KMS-11 (cell line): Measurements from ENCODE around the gene IFNL3.

Experiments used
- H2AFZ ChIP-seq: fragments of 200-600 bp; sonication (generic); 2 replicates; pipeline ENCODE4 v1.6.1; 2016; ENCODE audit warnings: antibody characterized with exemption, mixed run types, low read depth
- H3K27ac ChIP-seq: fragments of 200-600 bp; sonication (generic); 2 replicates; pipeline ENCODE4 v1.6.1; 2016; ENCODE audit warnings: mild to moderate bottlenecking, mixed run types
- H3K27me3 ChIP-seq: fragments of 200-600 bp; sonication (generic); 2 replicates; pipeline ENCODE4 v1.6.1; 2017; ENCODE audit warnings: mild to moderate bottlenecking, low read depth, mixed run types, moderate library complexity; ENCODE audit not compliant: insufficient read depth
- H3K36me3 ChIP-seq: fragments of 200-600 bp; sonication (generic); 2 replicates; pipeline ENCODE4 v1.6.1; 2017; ENCODE audit warnings: mild to moderate bottlenecking, mixed run types; ENCODE audit not compliant: insufficient read depth
- H3K4me1 ChIP-seq: fragments of 200-600 bp; sonication (generic); 2 replicates; pipeline ENCODE4 v1.6.1; 2016; ENCODE audit warnings: mild to moderate bottlenecking, low read depth, mixed run types; ENCODE audit not compliant: poor library complexity, severe bottlenecking
- H3K4me2 ChIP-seq: fragments of 200-600 bp; sonication (generic); 2 replicates; pipeline ENCODE4 v1.7.0; 2016; ENCODE audit warnings: mild to moderate bottlenecking, mixed run types
- H3K4me3 ChIP-seq: fragments of 200-600 bp; sonication (generic); IDR thresholded peaks from 2 replicates; pipeline ENCODE4 v1.6.1; 2017; ENCODE audit warnings: low read depth, low read length, mixed read lengths; ENCODE audit not compliant: insufficient read depth
- H3K79me2 ChIP-seq: fragments of 200-600 bp; sonication (generic); 2 replicates; pipeline ENCODE4 v1.6.1; 2016; ENCODE audit warnings: low read depth, mixed run types; ENCODE audit not compliant: insufficient read depth
- H3K9ac ChIP-seq: fragments of 200-600 bp; sonication (generic); 2 replicates; pipeline ENCODE4 v1.6.1; 2016; ENCODE audit warnings: mild to moderate bottlenecking, mixed run types
- H4K20me1 ChIP-seq: fragments of 200-600 bp; sonication (generic); 2 replicates; pipeline ENCODE4 v1.6.1; 2016; ENCODE audit warnings: mild to moderate bottlenecking, mixed run types; ENCODE audit not compliant: insufficient read depth
- CTCF ChIP-seq: fragments of 200-600 bp; sonication (generic); conservative IDR thresholded peaks from 2 replicates; pipeline ENCODE4 v1.6.1; 2017; ENCODE audit warnings: low read depth, mild to moderate bottlenecking, antibody characterized with exemption, low read length, moderate library complexity, mixed read lengths

The IFNL3 gene

GRCh38 chr19:39209196-39209595 is 35.6 kb downstream of the IFNL3 start:
- no peak overlapping the region for H3K9ac ChIP-seq
- no peaks in the 10 kb centered on the region for H3K27me3 ChIP-seq
- H2AFZ ChIP-seq = no peak overlapping the region
- H3K36me3 ChIP-seq = no peaks in the 10 kb centered on the region
- no peak overlapping the region for H3K4me3 ChIP-seq
- H3K4me2 ChIP-seq = no peak overlapping the region
- no peak for TF ChIP-seq CTCF
- no peaks in the 10 kb centered on the region for H3K79me2 ChIP-seq
- no peaks in the 10 kb centered on the region for H3K4me1 ChIP-seq
- no peaks in the 10 kb centered on the region for H4K20me1 ChIP-seq
- H3K27ac ChIP-seq = no peak overlapping the region

GRCh38 chr19:39208175-39208795 is 36.5 kb downstream of the IFNL3 start:
- Histone ChIP-seq H2AFZ (no peak overlapping the region), H3K36me3 (no peaks in the 10 kb centered on the region), H3K27ac (no peak overlapping the region), H4K20me1 (no peaks in the 10 kb centered on the region), H3K4me1 (no peaks in the 10 kb centered on the region), H3K4me2 (no peak overlapping the region), H3K4me3 (no peak overlapping the region), H3K9ac (no peak overlapping the region), H3K27me3 (no peaks in the 10 kb centered on the region), H3K79me2 (no peaks in the 10 kb centered on the region)
- TF ChIP-seq CTCF = no peak

- Histone ChIP-seq H3K27ac (no peak overlapping the region), H3K79me2 (no peaks in the 10 kb centered on the region), H3K4me2 (no peak overlapping the region), H3K9ac (no peak overlapping the region), H3K27me3 (no peaks in the 10 kb centered on the region), H3K4me1 (no peaks in the 10 kb centered on the region), H4K20me1 (no peaks in the 10 kb centered on the region), H3K36me3 (no peaks in the 10 kb centered on the region), H3K4me3 (no peak overlapping the region), H2AFZ (no peak overlapping the region)
- no peak for TF ChIP-seq CTCF
Observed at GRCh38 chr19:39207293-39207836, 37.4 kb downstream of the IFNL3 start.

GRCh38 chr19:39206122-39206521 is 38.7 kb downstream of the IFNL3 start:
- Histone ChIP-seq H3K9ac (no peak overlapping the region), H3K36me3 (no peaks in the 10 kb centered on the region), H3K27ac (no peak overlapping the region), H2AFZ (no peak overlapping the region), H3K27me3 (no peaks in the 10 kb centered on the region; the same call in 1 of the 2 replicates), H3K79me2 (no peaks in the 10 kb centered on the region), H3K4me2 (no peak overlapping the region), H3K4me3 (no peak overlapping the region), H3K4me1 (no peaks in the 10 kb centered on the region), H4K20me1 (no peaks in the 10 kb centered on the region)
- no peak for TF ChIP-seq CTCF
